NCI-H128 (cell line): ENCODE measurements around the gene MYH15.

Experiments used
- DNase-seq: peaks from one replicate; lab custom pipeline; 2025; ENCODE audit not compliant: unreplicated experiment; lab: John Stamatoyannopoulos, UW

The MYH15 gene

GRCh38 chr3:108416111-108416869, 94.1 kb downstream of the MYH15 start:
- no peak for DNase-seq

- DNase-seq, result no peak
Observed at GRCh38 chr3:108415661-108416060, 94.7 kb downstream of the MYH15 start.

GRCh38 chr3:108414007-108414406, 96.4 kb downstream of the MYH15 start:
- no peak for DNase-seq

GRCh38 chr3:108412121-108412750, 98.2 kb downstream of the MYH15 start:
- no peak for DNase-seq

DNA sequence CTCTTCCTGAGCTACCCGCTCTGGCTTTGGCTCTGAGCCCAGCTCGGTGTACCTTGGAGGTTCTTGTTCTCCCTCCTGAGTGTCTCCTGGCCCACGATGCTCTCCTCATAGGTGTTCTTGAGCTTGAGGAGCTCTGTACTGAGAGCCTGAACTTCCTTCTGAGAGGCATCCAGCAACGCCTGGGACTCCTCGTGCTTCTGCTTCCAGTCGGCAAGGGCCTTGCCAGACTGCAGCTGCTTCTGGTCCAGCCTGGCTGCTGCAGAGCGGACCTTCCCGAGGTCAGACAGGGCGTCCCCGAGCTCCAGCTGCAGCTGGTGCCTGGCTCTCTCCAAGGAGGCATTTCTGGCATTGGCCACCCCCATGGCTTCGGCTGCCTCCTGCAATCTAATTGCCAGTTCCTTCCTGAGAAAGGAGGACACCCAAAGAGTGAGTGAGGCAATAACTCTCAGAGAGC, 99.8 kb downstream of the MYH15 start:
- no peak for DNase-seq

DNA sequence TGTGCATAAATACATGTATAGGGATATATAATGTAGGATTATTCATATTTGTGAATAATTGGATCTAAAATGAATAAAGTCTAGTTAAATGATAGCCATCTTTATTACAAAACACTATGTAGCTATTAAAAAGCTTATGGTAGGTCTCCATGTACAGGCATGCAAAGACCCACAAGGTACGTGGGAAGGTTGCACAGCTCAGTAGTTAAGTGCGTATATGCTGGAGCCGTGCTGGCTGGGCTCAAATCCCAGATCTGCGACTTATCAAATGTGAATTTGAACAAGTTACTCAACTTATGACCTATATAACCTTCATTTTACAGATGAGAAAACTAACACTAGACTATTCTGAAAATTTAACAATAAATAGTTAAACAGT, 100.6 kb downstream of the MYH15 start:
- DNase-seq, result no peak

GRCh38 chr3:108408883-108409799, 101.3 kb downstream of the MYH15 start:
- DNase-seq, result no peak

GRCh38 chr3:108407886-108408285, 102.5 kb downstream of the MYH15 start:
- DNase-seq, result no peak

GRCh38 chr3:108406661-108407206, 103.7 kb downstream of the MYH15 start:
- peak; percentile 52 for DNase-seq

DNA sequence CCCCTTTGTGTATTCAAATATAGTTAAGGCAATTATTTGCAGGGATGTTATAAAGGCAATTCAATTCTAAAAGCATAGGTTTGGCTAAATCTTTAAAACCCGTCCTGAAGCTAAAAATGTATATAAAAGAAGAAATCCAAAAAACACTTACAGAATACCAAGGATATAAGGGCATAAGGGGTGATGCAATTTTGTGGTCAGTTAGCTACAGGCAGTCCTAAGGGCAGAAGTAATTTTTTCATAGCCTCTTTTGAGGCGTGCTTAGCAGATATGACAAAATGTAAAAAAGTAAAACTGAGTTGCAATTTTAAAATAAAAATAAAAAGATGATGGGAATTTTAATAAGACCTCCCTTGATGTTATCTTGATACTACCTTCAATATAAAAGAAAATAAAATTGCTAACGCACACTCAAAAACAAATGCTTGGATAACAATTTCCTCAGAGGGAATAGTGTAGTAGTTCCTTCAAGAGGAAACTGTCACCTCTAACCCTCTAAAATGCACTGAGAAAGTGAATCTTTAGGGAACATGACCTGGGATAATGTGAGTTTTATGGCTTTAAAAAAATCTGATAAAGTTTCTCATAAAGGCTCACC, 104.2 kb downstream of the MYH15 start:
- DNase-seq, result no peak

GRCh38 chr3:108404368-108404767, 106.0 kb downstream of the MYH15 start:
- DNase-seq, result no peak

DNA sequence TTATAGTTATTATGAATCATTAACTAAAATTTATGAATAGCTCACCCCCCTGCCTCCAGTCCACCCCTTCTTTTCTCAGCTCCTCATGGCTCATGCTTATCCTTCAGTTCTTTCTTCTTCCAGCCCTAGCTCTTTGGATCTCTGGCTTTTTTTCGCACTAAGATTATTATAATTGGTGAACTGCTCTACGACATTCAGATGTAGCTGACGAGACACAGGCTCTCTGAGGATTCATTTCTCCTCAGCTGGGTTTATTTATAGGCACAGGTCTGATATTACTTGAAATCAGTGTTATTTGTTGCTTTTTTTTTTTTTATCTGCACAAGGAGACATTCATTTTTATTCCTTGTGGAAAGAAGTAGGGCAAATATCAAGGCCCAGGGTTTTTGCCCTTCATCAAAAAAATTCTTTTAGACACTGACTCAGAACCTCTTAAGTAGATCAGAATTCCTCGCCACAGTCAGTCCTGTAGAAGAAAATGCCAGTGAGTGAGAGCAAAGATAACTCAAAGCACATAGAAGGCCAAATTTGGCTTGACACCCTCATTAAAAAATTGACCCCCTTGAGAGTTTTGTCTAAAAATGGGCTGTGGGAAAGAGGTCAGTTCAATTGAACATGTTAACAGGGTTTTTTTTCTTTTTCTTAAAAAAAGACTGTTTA, 106.6 kb downstream of the MYH15 start:
- no peak for DNase-seq

DNA sequence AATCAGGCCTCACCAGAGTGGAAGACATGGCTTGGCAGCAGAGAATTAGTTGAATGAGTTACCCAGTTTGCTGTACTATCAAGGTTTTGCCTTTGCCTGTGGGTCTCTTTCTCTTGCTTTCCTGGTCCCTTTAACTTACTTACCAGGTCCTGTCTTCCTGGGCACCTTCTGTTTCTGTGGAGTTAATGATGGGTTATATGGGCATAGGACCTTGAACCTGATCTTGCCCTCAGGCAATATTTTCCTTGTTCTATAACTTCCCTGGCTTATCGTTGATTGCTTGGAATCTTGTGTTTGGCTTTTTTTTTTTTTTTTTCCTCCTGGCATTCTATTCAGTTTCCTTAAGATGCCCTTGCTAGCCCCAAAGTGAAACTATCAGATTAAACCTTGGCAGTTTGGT, 107.2 kb downstream of the MYH15 start:
- no peak for DNase-seq

DNA sequence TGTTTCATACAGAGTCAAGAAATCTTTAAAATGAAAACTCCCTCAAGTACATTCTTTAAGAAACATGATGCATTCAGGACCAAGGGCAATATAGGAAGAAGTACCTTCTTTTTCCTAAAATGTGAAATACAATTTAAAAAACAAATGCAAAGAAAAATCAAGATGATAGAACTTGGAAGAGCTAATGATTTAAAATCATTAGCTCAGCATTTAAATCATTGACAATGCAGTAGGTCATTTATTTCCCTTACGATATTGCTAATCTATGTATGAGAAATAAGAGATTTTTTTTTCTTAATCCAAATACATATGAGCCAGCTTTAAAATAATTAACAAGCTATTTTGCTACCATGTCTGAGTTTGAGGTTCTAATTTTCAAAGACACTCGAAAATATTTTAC, 108.6 kb downstream of the MYH15 start:
- DNase-seq, result no peak

DNA sequence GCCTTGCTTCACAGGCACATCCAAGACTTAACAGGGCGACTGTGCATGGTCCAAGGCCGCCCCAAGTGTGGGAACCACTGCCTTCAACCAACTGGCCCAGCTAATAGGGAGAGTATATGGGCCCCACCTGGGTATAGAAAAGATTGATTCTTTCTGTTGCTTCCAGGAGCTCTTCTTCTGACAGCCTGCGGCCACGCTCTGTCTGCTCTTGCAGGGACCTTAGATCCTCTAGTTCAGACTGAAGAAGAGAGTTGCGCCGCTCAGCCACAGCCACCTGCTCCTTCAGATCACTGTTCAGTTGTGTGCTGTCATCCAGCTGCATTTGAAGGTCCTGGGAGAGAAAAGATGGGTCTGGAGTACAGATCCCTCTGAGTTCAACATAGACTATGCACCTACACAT, 111.9 kb downstream of the MYH15 start:
- DNase-seq, result no peak

GRCh38 chr3:108396336-108396735, 114.1 kb downstream of the MYH15 start:
- no peak for DNase-seq

GRCh38 chr3:108394563-108394962, 115.8 kb downstream of the MYH15 start:
- DNase-seq, result no peak

DNA sequence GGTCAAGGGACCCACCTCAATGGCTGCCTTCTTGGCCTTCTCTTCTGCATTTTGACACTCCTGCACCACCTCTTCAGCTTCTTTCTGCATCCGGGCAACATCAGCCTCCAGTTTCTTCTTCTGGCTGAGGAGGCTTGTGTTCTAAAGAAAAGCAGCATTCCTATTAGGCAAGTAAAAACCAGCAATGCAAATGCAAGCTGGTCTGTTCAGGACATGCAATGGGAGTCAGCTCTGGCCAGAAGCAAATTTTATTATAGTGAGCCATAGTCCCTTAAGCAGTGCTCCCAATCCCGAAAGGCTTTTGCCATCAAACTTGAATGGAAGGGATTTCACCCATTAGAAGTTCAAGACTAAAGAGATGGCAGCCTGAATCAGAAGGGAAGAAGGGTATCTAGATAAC, 116.4 kb downstream of the MYH15 start:
- no peak for DNase-seq

GRCh38 chr3:108393128-108393900, 117.1 kb downstream of the MYH15 start:
- no peak for DNase-seq
